ENCODE data around the gene EMC1. TPM values are rescaled to one million over a fixed set of nuclear protein-coding genes. Genes with fewer than 3 reads are reported as not detected.
A peak's percentile ranks its signal among the peaks of the same experiment; 100 is the strongest.
"Not testable (repeated sequence)": the region's sequence is repeated elsewhere in the genome, so short reads cannot be mapped to it uniquely, and the experiment has no call there.

EMC1 gene
- polyA plus RNA-seq, 1 experiment, result 93.8 TPM

- no peak for TF ChIP-seq CTCF (IDR thresholded peaks at IDR 0.05; ENCODE audit: insufficient read depth, low read depth, low read length)
- Histone ChIP-seq H3K36me3 (ENCODE audit: control insufficient read depth, insufficient read depth, low read length) (peaks cover 12% of the 10 kb centered on the region), H3K27me3 (ENCODE audit: control insufficient read depth, insufficient read depth, low read length) (no peaks in the 10 kb centered on the region), H3K4me3 (ENCODE audit: low read depth, low read length) (no peak overlapping the region)
- POLR2A ChIA-PET, result no interaction called here
- CTCF ChIA-PET, result interaction anchor here (0.8 to 1.3 kb wide), 2 partner anchors 22 to 79 kb away, joined by 3 to 6 read pairs; no protein-coding TSS in a partner anchor
- DNase-seq (ENCODE audit: low read depth), result no peak
Measured at GRCh38 chr1:19262744-19263143, 11.4 kb upstream of the EMC1 start.

- ChIA-PET CTCF (interaction anchor here (0.6 kb wide), 1 partner anchor 389 kb away, joined by 3 read pairs; no protein-coding TSS in a partner anchor), POLR2A (no interaction called here)
- no peak for DNase-seq (ENCODE audit: low read depth)
- Histone ChIP-seq H3K4me3 (ENCODE audit: low read depth, low read length) (no peak overlapping the region), H3K27me3 (ENCODE audit: control insufficient read depth, insufficient read depth, low read length) (no peaks in the 10 kb centered on the region), H3K36me3 (ENCODE audit: control insufficient read depth, insufficient read depth, low read length) (peaks cover 17% of the 10 kb centered on the region)
- TF ChIP-seq CTCF (IDR thresholded peaks at IDR 0.05; ENCODE audit: insufficient read depth, low read depth, low read length), result no peak
Measured at GRCh38 chr1:19262047-19262446, 10.7 kb upstream of the EMC1 start.

- DNase-seq (ENCODE audit: low read depth), result peak; percentile 75
- ChIA-PET CTCF (interaction anchor here (0.5 to 1.6 kb wide), 3 partner anchors 50 to 391 kb away, joined by 3 to 5 read pairs (median 4); no protein-coding TSS in a partner anchor), POLR2A (interaction anchor here (0.7 kb wide), 1 partner anchor 131 kb away, joined by 4 read pairs; no protein-coding TSS in a partner anchor)
- Histone ChIP-seq H3K27me3 (ENCODE audit: control insufficient read depth, insufficient read depth, low read length) (no peaks in the 10 kb centered on the region), H3K36me3 (ENCODE audit: control insufficient read depth, insufficient read depth, low read length) (peaks cover 29% of the 10 kb centered on the region), H3K4me3 (ENCODE audit: low read depth, low read length) (no peak overlapping the region)
- no peak for TF ChIP-seq CTCF (IDR thresholded peaks at IDR 0.05; ENCODE audit: insufficient read depth, low read depth, low read length)
Measured at GRCh38 chr1:19260211-19261138, 9.2 kb upstream of the EMC1 start.

GRCh38 chr1:19258353-19258752, 7.0 kb upstream of the EMC1 start:
- Histone ChIP-seq H3K27me3 (ENCODE audit: control insufficient read depth, insufficient read depth, low read length) (no peaks in the 10 kb centered on the region), H3K36me3 (ENCODE audit: control insufficient read depth, insufficient read depth, low read length) (peaks cover 31% of the 10 kb centered on the region), H3K4me3 (ENCODE audit: low read depth, low read length) (no peak overlapping the region)
- DNase-seq (ENCODE audit: low read depth), result no peak
- ChIA-PET POLR2A (no interaction called here), CTCF (no interaction called here)
- TF ChIP-seq CTCF (IDR thresholded peaks at IDR 0.05; ENCODE audit: insufficient read depth, low read depth, low read length), result no peak

GRCh38 chr1:19257178-19257914, 6.0 kb upstream of the EMC1 start:
- peaks cover 31% of the 10 kb centered on the region for H3K36me3 ChIP-seq (ENCODE audit: control insufficient read depth, insufficient read depth, low read length)
- H3K27me3 ChIP-seq (ENCODE audit: control insufficient read depth, insufficient read depth, low read length), result no peaks in the 10 kb centered on the region
- TF ChIP-seq CTCF (IDR thresholded peaks at IDR 0.05; ENCODE audit: insufficient read depth, low read depth, low read length), result no peak
- no peak overlapping the region for H3K4me3 ChIP-seq (ENCODE audit: low read depth, low read length)
- DNase-seq (ENCODE audit: low read depth), result no peak
- POLR2A ChIA-PET, result no interaction called here
- CTCF ChIA-PET, result interaction anchor here (1.2 kb wide), 1 partner anchor 84 kb away, joined by 3 read pairs; no protein-coding TSS in a partner anchor

GRCh38 chr1:19256301-19256700, 5.0 kb upstream of the EMC1 start:
- DNase-seq (ENCODE audit: low read depth); POLR2A ChIA-PET; H3K4me3 ChIP-seq (ENCODE audit: low read depth, low read length); H3K27me3 ChIP-seq (ENCODE audit: control insufficient read depth, insufficient read depth, low read length): not testable (repeated sequence)
- CTCF ChIA-PET, result interaction anchor here (1.2 to 2.8 kb wide), 2 partner anchors 15 to 85 kb away, joined by 3 to 13 read pairs; no protein-coding TSS in a partner anchor
- peaks cover 31% of the 10 kb centered on the region for H3K36me3 ChIP-seq (ENCODE audit: control insufficient read depth, insufficient read depth, low read length)

Measured in BJ (cell line).